ENCODE data around the gene EDRF1.

Gene EDRF1

DNA sequence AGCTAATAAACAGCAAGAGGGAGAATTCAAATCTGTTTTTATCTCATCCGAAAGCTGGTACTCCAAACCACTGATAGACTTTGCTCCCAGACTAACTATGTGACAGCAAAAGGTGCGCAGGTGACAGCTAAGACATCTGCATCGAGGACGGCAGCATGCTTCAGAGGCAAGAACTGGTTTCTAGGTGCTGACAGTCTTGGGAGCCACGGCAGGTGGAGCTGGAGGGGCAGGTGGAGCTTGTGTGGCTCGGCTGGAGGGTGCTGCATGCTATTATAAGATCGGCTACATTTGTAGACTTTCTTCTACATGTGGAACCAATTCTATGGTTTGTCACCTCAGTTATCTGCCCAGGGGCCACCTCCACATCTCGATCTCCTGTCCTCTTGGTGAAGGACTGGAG is 77.9 kb downstream of the EDRF1 start:
- TF ChIP-seq, protein P1, sequence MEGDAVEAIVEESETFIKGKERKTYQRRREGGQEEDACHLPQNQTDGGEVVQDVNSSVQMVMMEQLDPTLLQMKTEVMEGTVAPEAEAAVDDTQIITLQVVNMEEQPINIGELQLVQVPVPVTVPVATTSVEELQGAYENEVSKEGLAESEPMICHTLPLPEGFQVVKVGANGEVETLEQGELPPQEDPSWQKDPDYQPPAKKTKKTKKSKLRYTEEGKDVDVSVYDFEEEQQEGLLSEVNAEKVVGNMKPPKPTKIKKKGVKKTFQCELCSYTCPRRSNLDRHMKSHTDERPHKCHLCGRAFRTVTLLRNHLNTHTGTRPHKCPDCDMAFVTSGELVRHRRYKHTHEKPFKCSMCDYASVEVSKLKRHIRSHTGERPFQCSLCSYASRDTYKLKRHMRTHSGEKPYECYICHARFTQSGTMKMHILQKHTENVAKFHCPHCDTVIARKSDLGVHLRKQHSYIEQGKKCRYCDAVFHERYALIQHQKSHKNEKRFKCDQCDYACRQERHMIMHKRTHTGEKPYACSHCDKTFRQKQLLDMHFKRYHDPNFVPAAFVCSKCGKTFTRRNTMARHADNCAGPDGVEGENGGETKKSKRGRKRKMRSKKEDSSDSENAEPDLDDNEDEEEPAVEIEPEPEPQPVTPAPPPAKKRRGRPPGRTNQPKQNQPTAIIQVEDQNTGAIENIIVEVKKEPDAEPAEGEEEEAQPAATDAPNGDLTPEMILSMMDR (IDR thresholded peaks at IDR 0.05; ENCODE audit: low read depth, low read length): no peak
- in situ Hi-C loops (cut with HindIII; ENCODE audit: low sequenced_read_pairs): no loop called here
- no peak for DNase-seq (ENCODE audit: low read depth, low spot score)
- no peak overlapping the region for H3K4me3 ChIP-seq (ENCODE audit: low read depth, low read length)

DNA sequence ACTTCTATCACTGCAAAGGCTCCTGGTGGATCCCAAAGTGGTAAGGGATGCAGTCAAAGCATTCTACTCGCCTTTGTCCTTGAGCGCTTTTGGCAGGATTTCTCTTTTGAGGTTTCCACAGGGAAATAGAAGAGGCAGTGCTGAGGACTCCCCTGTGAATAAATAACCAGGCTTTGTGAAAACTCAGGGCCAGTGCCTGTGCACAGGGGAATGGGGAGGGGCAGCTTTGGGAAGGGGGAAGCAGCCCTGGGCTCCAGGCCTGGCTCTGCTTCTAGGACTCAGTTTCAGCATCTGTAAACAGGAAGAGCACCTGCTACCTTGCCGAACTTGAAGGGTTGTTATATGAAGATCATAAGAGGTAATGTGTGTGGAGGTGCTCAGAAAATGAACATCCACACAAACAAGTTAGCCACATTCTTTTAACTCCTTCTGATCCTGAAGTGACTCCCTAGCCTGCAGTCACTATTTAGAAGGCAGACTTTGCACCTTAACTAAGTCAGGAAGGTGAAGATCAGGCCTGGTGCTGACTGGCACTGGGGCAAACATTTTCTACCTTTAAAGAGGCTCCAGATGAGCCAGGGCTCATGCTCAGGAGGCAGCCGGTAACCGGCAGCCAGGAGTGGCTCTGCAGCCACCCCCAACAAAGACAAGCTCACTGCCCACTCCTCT is 78.6 kb downstream of the EDRF1 start:
- H3K4me3 ChIP-seq (ENCODE audit: low read depth, low read length): no peak overlapping the region
- no peak for DNase-seq (ENCODE audit: low read depth, low spot score)
- TF ChIP-seq, protein P1 (IDR thresholded peaks at IDR 0.05; ENCODE audit: low read depth, low read length): no peak
- in situ Hi-C loops (cut with HindIII; ENCODE audit: low sequenced_read_pairs): no loop called here

DNA sequence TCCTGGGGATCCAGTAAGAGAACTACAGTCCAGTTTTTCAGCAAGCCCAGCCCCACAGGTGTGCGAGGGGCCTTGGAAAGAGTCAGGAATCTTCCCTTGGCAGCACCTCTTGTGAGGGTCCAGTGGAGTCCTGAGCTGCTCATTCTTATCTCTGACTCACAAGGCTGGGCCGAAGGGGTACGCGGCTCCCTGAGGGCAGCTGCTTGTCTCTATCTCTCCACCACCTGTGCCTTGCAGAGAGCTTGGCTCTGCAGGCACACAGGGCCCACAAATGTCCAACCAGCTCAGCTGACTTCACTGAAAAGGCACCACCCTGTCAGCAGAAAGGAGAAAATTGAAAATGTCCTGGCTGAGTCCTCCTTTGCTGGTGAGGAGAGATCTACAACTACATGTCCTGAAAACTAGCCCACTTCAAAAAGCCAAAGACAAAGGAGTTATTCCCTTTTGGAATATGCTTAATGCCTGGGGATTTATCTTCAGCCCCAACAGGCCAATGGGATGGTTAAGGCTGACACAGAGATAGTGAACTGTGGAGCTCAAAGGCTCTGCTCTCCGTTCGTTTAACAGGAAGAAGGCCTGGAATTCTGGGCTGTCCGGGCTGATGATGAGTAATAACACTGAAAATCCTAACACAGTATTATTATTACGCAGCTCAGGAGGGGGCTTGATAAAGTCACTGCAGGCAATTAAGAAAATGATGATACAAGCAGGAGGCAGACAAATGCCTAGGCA is 80.1 kb downstream of the EDRF1 start:
- no peak overlapping the region for H3K4me3 ChIP-seq (ENCODE audit: low read depth, low read length)
- TF ChIP-seq, protein P1 (IDR thresholded peaks at IDR 0.05; ENCODE audit: low read depth, low read length): no peak
- in situ Hi-C loops (cut with HindIII; ENCODE audit: low sequenced_read_pairs): no loop called here
- no peak for DNase-seq (ENCODE audit: low read depth, low spot score)

DNA sequence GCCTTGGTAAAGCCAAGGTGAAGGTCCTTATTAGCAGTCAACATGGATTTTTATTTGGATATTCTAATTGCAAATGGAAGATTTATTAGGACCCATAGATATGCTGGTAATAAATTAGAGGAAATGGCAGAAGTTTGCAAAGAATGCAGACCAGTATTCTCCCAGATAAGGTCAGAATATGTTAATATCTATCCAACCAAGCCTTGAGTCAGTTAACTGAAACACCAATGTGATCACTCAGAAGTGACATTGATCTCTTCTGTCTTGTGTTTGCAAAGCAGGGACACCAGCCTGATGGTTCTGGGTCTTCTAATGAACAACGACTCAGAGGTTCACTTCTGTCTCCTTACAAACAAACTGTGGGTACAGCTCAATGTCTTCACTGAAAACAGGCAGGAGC is 82.1 kb downstream of the EDRF1 start:
- H3K4me3 ChIP-seq (ENCODE audit: low read depth, low read length): no peak overlapping the region
- TF ChIP-seq, protein P1 (IDR thresholded peaks at IDR 0.05; ENCODE audit: low read depth, low read length): no peak
- in situ Hi-C loops (cut with HindIII; ENCODE audit: low sequenced_read_pairs): no loop called here
- DNase-seq (ENCODE audit: low read depth, low spot score): no peak

DNA sequence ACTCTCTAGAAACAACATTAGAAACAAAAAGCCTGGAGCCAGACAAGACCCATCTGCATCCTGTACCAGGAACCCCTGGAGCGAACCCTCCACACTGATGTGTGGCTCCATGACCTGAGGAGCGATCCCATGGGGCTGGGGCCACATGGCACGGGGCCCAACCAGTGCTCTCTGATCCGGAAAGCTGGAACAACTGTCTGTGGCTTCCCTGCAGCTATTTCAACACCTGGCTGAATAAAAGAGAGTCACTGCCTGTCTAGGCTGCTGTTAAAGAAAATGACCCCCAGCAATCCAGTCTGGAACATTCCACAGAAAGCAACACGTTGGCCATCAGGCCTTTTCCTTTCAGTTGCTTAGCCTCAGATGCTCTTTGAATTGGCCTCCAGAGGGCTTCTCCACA is 82.6 kb downstream of the EDRF1 start:
- no peak overlapping the region for H3K4me3 ChIP-seq (ENCODE audit: low read depth, low read length)
- no peak for DNase-seq (ENCODE audit: low read depth, low spot score)
- in situ Hi-C loops (cut with HindIII; ENCODE audit: low sequenced_read_pairs): no loop called here
- TF ChIP-seq, protein P1 (IDR thresholded peaks at IDR 0.05; ENCODE audit: low read depth, low read length): no peak

DNA sequence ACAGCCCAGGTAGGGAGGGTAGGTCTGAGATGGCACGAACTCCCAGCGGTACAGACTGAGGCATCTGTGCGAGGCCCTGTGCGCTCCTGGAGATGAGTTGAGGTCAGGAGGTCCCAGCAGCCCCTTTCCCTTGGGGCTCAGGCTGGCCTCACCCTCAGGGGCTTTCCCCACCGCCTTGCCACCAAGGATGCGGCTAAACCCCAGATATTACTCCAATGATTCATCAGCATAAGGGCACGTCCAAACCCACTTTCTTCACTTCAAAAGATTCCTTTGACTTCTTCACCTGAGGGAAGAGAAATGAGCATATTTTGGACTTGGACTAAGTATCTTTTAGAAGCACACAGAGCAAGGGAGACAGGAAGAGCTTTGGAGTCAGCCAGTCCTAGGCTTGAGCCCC is 83.2 kb downstream of the EDRF1 start:
- no peak for DNase-seq (ENCODE audit: low read depth, low spot score)
- TF ChIP-seq, protein P1 (IDR thresholded peaks at IDR 0.05; ENCODE audit: low read depth, low read length): no peak
- H3K4me3 ChIP-seq (ENCODE audit: low read depth, low read length): no peak overlapping the region
- in situ Hi-C loops (cut with HindIII; ENCODE audit: low sequenced_read_pairs): no loop called here

Measured in astrocyte of the spinal cord (primary cell).